Peyer's patch (tissue), 4 donors: Measurements from ENCODE around the gene WDR91.

Source experiments
- CTCF ChIP-seq, 6 experiments: fragments of 450-650 bp in 4 of 6; fragments of 200-600 bp in 2 of 6; sonication (generic) in 1 of 6; IDR thresholded peaks; one replicate each; pipeline ENCODE4 v1.5.1; 2017 to 2019; ENCODE audit warnings: antibody characterized with exemption in 6 of 6, mild to moderate bottlenecking in 3 of 6, moderate library complexity in 1 of 6
- POLR2A ChIP-seq, 2 donors: fragments of 450-650 bp; IDR thresholded peaks; one replicate each; pipeline ENCODE4 v1.5.1; 2017; ENCODE audit warnings: antibody characterized with exemption in 2 of 2, mild to moderate bottlenecking in 2 of 2, moderate library complexity in 2 of 2

- no peak for TF ChIP-seq POLR2A (IDR thresholded peaks at IDR 0.05)
- no peak for TF ChIP-seq CTCF (IDR thresholded peaks at IDR 0.05)
Measured at GRCh38 chr7:135179321-135179925, 31.9 kb downstream of the WDR91 start.
